NT2/D1 (cell line): Measurements from ENCODE around the gene IL32.

Experiments used
- YY1 ChIP-seq: IDR thresholded peaks from 2 replicates; pipeline ENCODE4 v1.6.1; 2011; ENCODE audit not compliant: insufficient read length, insufficient read depth
- ZNF274 ChIP-seq: IDR thresholded peaks from 2 replicates; pipeline ENCODE4 v1.6.1; 2011; ENCODE audit warnings: mild to moderate bottlenecking, low read depth, low read length

DNA sequence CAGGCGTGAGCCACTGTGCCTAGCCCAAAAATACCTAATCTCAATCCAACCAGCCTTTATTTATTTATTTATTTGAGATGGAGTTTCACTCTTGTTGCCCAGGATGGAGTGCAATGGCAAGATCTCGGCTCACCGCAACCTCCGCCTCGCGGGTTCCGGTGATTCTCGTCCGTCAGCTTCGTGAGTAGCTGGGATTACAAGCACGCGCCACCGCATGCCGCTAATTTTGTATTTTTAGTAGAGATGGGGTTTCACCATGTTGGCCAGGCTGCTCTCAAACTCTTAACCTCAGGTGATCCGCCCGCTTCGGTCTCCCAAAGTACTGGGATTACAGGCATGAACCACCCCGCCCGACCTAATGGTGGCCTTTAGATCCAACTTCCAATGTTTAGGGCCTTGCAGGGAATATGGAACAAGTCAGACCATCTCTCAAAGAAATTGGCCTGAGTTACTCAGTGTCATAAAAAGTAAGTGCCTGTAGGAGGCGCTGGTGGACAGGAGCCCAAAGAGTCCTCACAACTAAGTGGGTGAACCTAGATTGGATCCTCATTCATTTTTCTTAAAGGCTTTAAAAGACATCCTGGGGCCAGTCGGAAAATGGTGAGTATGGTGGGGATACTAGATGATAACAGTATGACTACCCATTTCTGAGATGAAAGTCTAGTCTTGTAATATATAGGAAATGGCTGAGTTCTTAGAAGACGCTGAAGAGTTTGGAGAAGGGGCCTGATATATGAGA, 29.0 kb downstream of the IL32 start:
- TF ChIP-seq YY1 = no peak
- no peak for TF ChIP-seq ZNF274
